LNCAP (cell line): ENCODE data around the gene RPA3.

Source experiments
- TF ChIP-seq, protein P1 (sequence below): fragments of 450-650 bp; IDR thresholded peaks from 2 replicates; pipeline ENCODE4 v1.5.1; 2017; ENCODE audit warnings: mild to moderate bottlenecking

RPA3 gene

DNA sequence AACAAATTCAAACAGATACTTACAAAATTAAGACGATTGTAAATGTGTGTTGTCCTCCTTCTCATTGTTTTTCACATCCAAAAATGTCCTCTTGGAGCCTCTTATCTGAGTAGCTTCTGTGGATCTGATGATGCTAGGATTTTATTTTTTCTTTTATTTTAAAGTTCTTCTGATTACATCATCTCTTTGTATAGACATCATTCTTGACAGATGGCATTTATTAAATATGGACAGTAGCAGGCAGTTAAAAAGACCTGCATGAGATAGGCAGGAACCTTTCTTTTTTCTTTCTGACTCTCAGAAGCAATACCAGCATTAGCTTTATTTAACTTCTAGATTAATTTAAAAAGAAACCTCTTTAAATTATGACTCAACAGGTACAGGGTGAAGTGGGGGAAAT, at the start of gene RPA3:
RPA3 (minus strand) TSS at position 116 of the 400 bp plus-strand sequence. CDS start 78,189 bp downstream, outside the sequence.
- TF ChIP-seq, protein P1, sequence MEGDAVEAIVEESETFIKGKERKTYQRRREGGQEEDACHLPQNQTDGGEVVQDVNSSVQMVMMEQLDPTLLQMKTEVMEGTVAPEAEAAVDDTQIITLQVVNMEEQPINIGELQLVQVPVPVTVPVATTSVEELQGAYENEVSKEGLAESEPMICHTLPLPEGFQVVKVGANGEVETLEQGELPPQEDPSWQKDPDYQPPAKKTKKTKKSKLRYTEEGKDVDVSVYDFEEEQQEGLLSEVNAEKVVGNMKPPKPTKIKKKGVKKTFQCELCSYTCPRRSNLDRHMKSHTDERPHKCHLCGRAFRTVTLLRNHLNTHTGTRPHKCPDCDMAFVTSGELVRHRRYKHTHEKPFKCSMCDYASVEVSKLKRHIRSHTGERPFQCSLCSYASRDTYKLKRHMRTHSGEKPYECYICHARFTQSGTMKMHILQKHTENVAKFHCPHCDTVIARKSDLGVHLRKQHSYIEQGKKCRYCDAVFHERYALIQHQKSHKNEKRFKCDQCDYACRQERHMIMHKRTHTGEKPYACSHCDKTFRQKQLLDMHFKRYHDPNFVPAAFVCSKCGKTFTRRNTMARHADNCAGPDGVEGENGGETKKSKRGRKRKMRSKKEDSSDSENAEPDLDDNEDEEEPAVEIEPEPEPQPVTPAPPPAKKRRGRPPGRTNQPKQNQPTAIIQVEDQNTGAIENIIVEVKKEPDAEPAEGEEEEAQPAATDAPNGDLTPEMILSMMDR, result no peak

DNA sequence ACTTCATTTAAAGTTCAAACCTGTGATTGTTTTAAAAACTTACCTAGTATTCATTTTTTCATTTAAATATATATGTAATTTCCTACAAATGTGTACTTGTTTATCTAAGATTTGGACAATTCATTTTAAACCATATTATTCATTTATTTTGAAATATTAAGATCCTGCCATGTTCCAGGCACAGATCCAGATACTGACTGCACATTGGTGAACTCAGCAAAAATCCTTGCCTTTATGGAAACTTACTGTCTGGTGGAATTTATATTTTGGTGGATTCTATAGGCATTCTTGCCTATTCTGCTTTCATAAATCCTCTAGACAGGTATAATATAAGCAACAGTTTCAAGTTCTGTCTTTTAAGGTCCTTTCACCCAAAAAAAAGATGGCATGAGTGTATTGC, 48.3 kb upstream of the RPA3 start:
- TF ChIP-seq, protein P1, result no peak

DNA sequence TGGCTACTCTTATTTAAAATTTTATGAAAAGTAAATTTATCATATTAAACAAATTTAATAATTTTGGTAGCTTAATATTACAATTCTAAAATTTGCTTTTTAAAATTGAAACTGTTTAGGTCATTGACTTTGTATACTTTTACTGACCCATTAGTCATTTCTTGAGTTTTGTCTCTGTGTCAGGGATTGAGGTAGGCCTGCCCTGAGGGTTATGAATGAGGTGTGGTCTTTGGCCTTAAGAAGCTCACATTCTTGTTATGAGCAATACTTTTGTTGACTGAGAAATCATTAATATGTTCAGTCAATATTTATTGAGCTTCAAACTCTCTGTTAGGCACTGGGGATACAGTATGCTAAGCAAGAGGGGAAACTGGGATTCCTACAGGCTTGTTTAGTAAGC, 47.0 kb upstream of the RPA3 start:
- TF ChIP-seq, protein P1, result no peak

DNA sequence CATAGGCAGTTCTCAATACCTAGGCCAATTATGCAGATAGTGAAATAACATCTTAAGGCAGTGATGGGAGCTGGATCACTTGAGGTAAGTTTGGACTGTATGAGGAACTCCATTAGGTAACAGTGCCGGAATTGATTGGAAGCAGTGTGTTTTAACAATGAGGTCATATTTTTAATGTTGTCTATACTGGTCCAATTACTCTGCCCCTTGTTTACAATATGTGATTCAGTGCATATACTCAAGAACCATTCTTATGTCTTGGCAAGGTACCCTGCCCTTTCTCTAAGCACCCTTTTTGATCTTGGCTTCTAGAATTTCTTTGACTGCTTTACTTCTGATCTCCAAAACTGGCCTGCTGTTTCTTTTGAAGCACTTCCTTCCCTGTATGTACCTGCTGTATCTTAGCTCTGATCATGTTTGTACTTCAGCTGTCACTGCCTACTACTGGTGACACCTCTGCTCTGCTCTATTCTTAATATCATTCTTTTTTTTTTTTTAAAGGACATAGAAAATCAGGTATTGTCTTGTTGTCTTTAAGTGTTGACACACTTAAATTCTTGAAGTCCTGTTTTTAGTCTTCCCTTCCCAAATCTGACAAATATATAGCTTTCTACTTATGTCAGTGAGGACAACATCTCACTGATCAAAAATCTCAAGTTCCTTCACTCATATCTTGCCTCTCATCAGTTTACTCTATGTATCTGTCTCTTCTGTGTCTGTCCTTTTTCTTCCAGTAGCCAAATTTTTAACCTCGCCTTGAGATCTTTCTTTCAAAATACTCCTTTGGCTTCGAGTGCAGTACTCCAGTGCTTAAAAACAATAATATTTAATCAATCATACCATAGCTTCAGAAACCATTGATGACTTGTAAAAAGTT, 46.4 kb upstream of the RPA3 start:
- TF ChIP-seq, protein P1, result peak; percentile 30; the same call in 1 of the 2 replicates

DNA sequence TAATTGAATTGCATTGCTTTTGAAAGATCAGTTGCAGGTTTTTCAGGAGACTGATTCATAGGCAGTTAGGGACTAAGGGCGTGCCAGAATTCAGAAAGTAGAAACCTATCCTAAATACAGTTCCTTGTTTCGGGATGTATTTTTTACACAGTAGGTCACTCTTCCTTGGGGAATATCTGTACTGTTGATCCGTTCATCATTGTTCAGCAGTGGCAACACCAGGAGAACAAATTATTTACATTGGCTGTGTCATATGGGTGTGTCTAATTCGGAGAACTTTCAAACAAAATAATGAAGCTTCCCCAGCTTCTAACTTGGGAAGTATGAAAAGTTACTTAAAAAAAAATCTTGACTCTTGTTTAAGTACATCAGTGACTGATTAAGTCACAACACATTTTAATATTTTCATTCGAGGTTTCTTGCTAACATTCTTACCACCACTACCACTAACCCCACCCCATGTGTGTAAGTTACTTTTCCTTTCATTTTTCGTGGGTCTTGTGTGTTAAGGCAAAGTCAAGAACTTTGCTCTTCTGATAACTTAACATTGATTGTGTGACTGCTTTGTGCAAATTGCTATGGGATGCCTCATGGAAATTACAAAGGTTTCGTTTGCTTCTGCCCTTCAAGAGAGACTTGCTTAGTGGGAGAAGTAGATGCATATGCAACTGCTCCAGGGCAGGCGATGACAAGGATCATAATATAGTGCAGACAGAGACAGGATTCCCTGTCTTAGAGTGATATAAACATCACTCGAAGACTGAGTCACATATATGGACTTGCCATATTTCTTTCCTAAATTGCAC, 43.8 kb upstream of the RPA3 start:
- TF ChIP-seq, protein P1, result no peak

DNA sequence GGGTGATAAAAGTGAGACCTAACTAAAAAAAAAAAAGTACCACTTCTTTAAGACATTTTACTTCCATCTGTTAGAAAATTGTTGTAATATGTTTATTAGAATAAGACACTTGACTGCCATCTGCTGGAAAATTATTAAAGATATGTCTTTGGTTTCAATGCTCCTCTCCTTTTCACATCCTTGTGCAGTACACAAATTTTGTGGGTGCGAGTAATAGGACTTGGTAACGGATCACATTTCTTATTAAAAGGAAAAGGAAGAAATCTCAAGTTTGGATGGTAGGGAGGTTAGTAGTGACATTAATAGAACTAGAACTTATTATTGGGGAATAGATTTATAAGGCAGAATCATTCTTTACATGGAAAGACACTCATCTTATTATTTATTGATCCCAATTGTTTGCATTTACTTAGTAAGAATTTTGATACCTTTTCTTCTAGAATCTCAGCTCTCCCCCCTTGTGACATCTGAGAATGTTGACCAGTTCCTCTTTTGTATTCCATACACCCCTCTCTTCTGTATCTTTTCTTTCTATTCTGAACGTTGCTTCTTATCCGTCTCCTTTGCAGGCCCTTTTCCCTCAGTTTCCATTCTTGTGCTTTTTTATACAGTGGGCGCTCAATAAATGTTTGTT, 43.0 kb upstream of the RPA3 start:
- TF ChIP-seq, protein P1, result peak; percentile 45

DNA sequence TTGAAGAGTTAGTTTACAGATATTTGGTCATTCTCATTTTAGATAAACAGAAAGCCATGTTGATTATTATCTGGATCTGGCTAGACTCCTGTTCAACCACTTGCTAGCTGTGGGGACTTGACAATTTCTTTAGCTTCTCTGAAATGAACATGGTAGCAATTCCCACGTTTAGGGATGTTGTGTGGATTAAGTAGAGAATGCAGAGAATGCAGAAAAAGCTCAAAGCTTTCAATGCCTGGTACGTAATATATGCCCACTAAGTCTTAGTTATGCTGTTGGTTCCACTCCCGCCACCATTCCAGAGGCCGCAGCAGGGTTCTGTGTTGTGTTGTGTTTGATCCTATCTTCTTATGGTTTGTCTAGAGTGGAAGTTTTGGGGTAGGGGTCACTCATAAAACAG, 39.2 kb upstream of the RPA3 start:
- TF ChIP-seq, protein P1, result no peak
